NCI-H82 treated with DMSO at 0.1 percent for 48 hours (cell line): ENCODE data around the gene GRIA3.

Experiments
- DNase-seq: peaks from one replicate; lab custom pipeline; 2025; ENCODE audit not compliant: unreplicated experiment; lab: John Stamatoyannopoulos, UW

GRIA3 gene

GRCh38 chrX:123184219-123184865 is at the start of gene GRIA3:
TSS of gene GRIA3 (plus strand) at chrX:123184278. CDS start at chrX:123184536, 258 bp downstream.
- DNase-seq: no peak

GRCh38 chrX:123138473-123138872 is 45.6 kb upstream of the GRIA3 start:
- no peak for DNase-seq

GRCh38 chrX:123140454-123140853 is 43.6 kb upstream of the GRIA3 start:
- peak; percentile 22 for DNase-seq

- no peak for DNase-seq
These were observed 43.2 kb upstream of the GRIA3 start for GRCh38 chrX:123140904-123141303.

GRCh38 chrX:123153846-123154335 is 30.2 kb upstream of the GRIA3 start:
- peak; percentile 3 for DNase-seq

GRCh38 chrX:123155327-123155726 is 28.8 kb upstream of the GRIA3 start:
- no peak for DNase-seq

GRCh38 chrX:123157586-123157985 is 26.5 kb upstream of the GRIA3 start:
- no peak for DNase-seq

GRCh38 chrX:123159403-123159802 is 24.7 kb upstream of the GRIA3 start:
- no peak for DNase-seq

GRCh38 chrX:123167621-123168020 is 16.5 kb upstream of the GRIA3 start:
- no peak for DNase-seq

- no peak for DNase-seq
These were observed 14.7 kb upstream of the GRIA3 start for GRCh38 chrX:123169247-123169901.

GRCh38 chrX:123170546-123170945 is 13.5 kb upstream of the GRIA3 start:
- no peak for DNase-seq

- DNase-seq: no peak
These were observed 12.3 kb upstream of the GRIA3 start for GRCh38 chrX:123171781-123172180.

GRCh38 chrX:123172869-123173268 is 11.2 kb upstream of the GRIA3 start:
- DNase-seq: no peak

GRCh38 chrX:123173833-123174232 is 10.2 kb upstream of the GRIA3 start:
- DNase-seq: peak; percentile 41

- DNase-seq: no peak
These were observed 8.5 kb upstream of the GRIA3 start for GRCh38 chrX:123175366-123176122.

- no peak for DNase-seq
These were observed 2.7 kb upstream of the GRIA3 start for GRCh38 chrX:123181233-123181914.

GRCh38 chrX:123184866-123185276 is 793 bp downstream of the GRIA3 start:
- DNase-seq: no peak

GRCh38 chrX:123185721-123186120 is 1.6 kb downstream of the GRIA3 start:
- DNase-seq: no peak

GRCh38 chrX:123186801-123187200 is 2.7 kb downstream of the GRIA3 start:
- no peak for DNase-seq

GRCh38 chrX:123188081-123188480 is 4.0 kb downstream of the GRIA3 start:
- no peak for DNase-seq

- no peak for DNase-seq
These were observed 5.3 kb downstream of the GRIA3 start for GRCh38 chrX:123189338-123189737.
